WTC11 (cell line): Measurements from ENCODE around the gene HIKESHI. TPM values are rescaled to one million over a fixed set of nuclear protein-coding genes. Genes with fewer than 3 reads are reported as not detected.

ENCODE experiments used
- ATAC-seq: fragments of 200-7000 bp; cut with Tn5 transposase; 2 replicates; pipeline ENCODE4 v1.10.0; 2021; ENCODE audit warnings: mild to moderate bottlenecking, moderate library complexity
- CTCF ChIA-PET: fragments of 300-600 bp; sonication (Branson Sonifier 250); formaldehyde crosslinking; loops from one replicate; lab custom pipeline; 2021; ENCODE audit warnings: antibody characterized with exemption; lab: Charles Lee
- POLR2A ChIA-PET: fragments of 350-600 bp; sonication (Branson Sonifier 250); formaldehyde crosslinking; loops from one replicate; lab custom pipeline; 2021; ENCODE audit warnings: antibody characterized with exemption; lab: Charles Lee
- DNase-seq: peaks from one replicate; pipeline ENCODE4 v3.0.0; 2021; ENCODE audit warnings: low spot score
- H3K27ac Mint-ChIP-seq: 2 replicates; pipeline ENCODE4 v1.8.0; 2021; ENCODE audit warnings: mixed read lengths
- H3K27me3 Mint-ChIP-seq: 2 replicates; pipeline ENCODE4 v1.8.0; 2021; ENCODE audit warnings: low read depth, mild to moderate bottlenecking, moderate library complexity, mixed read lengths
- H3K36me3 Mint-ChIP-seq: 2 replicates; pipeline ENCODE4 v1.8.0; 2021; ENCODE audit warnings: mixed read lengths
- H3K4me1 Mint-ChIP-seq: 2 replicates; pipeline ENCODE4 v1.8.0; 2022; ENCODE audit warnings: mixed read lengths
- H3K4me3 Mint-ChIP-seq: 2 replicates; pipeline ENCODE4 v1.8.0; 2021; ENCODE audit warnings: mild to moderate bottlenecking, moderate library complexity, mixed read lengths
- H3K9me3 Mint-ChIP-seq: 2 replicates; pipeline ENCODE4 v1.8.0; 2021; ENCODE audit warnings: mixed read lengths
- EMX1 ChIP-seq: fragments of 250-450 bp; sonication (Bioruptor Pico); IDR thresholded peaks from 2 replicates; pipeline ENCODE4 v1.8.0; 2021; ENCODE audit warnings: mild to moderate bottlenecking
- ETV6 ChIP-seq: sonication (generic); formaldehyde crosslinking; IDR thresholded peaks from 2 replicates; pipeline ENCODE4 v1.8.1; 2022; ENCODE audit warnings: mild to moderate bottlenecking, missing genetic modification reagents
- GABPB1 ChIP-seq: sonication (generic); formaldehyde crosslinking; IDR thresholded peaks from 2 replicates; pipeline ENCODE4 v1.8.1; 2023; ENCODE audit warnings: mild to moderate bottlenecking, missing genetic modification reagents
- JAZF1 ChIP-seq: fragments of 250-450 bp; sonication (Bioruptor Pico); IDR thresholded peaks from 2 replicates; pipeline ENCODE4 v1.9.0; 2021; ENCODE audit warnings: moderate library complexity, mild to moderate bottlenecking, inconsistent platforms
- NFE2L1 ChIP-seq: sonication (generic); formaldehyde crosslinking; IDR thresholded peaks from 2 replicates; pipeline ENCODE4 v1.8.1; 2023; ENCODE audit warnings: missing genetic modification reagents
- SMAD4 ChIP-seq: sonication (generic); formaldehyde crosslinking; IDR thresholded peaks from 2 replicates; pipeline ENCODE4 v1.8.0; 2022; ENCODE audit warnings: mild to moderate bottlenecking, missing genetic modification reagents
- TCF7 ChIP-seq: sonication (generic); formaldehyde crosslinking; IDR thresholded peaks from 2 replicates; pipeline ENCODE4 v1.8.0; 2022; ENCODE audit warnings: mild to moderate bottlenecking, low read depth, missing genetic modification reagents, moderate library complexity
- TEAD1 ChIP-seq: sonication (generic); formaldehyde crosslinking; IDR thresholded peaks from 2 replicates; pipeline ENCODE4 v1.8.0; 2022; ENCODE audit warnings: mild to moderate bottlenecking, missing genetic modification reagents
- ZNF121 ChIP-seq: sonication (generic); formaldehyde crosslinking; IDR thresholded peaks from 2 replicates; pipeline ENCODE4 v1.8.0; 2023; ENCODE audit warnings: missing genetic modification reagents
- ZNF138 ChIP-seq: sonication (generic); formaldehyde crosslinking; conservative IDR thresholded peaks from 2 replicates; pipeline ENCODE4 v1.8.1; 2022; ENCODE audit warnings: mild to moderate bottlenecking, moderate library complexity, missing genetic modification reagents
- total RNA-seq: library from RNA; stranded (reverse); gene quantifications from 3 replicates; pipeline ENCODE4 v1.2.3, GENCODE V29; 2021
- TF ChIP-seq, protein P1 (sequence below): sonication (generic); formaldehyde crosslinking; IDR thresholded peaks from 2 replicates; pipeline ENCODE4 v1.8.1; 2022; ENCODE audit warnings: low read depth, mild to moderate bottlenecking, moderate library complexity, missing genetic modification reagents, borderline replicate concordance
- TF ChIP-seq, protein P2 (sequence below): sonication (generic); formaldehyde crosslinking; IDR thresholded peaks from 2 replicates; pipeline ENCODE4 v1.8.0; 2022; ENCODE audit warnings: mild to moderate bottlenecking, missing genetic modification reagents
- TF ChIP-seq, protein P3 (sequence below): fragments of 250-450 bp; sonication (Bioruptor Pico); IDR thresholded peaks from 2 replicates; pipeline ENCODE4 v1.9.0; 2021; ENCODE audit warnings: mild to moderate bottlenecking
- TF ChIP-seq, protein P4 (sequence below): sonication (generic); formaldehyde crosslinking; IDR thresholded peaks from 2 replicates; pipeline ENCODE4 v1.8.0; 2022; ENCODE audit warnings: mild to moderate bottlenecking, missing genetic modification reagents
- TF ChIP-seq, protein P5 (sequence below): sonication (generic); formaldehyde crosslinking; IDR thresholded peaks from 2 replicates; pipeline ENCODE4 v1.8.1; 2023; ENCODE audit warnings: mild to moderate bottlenecking, missing genetic modification reagents, borderline replicate concordance
- TF ChIP-seq, protein P6 (sequence below): sonication (generic); formaldehyde crosslinking; IDR thresholded peaks from 2 replicates; pipeline ENCODE4 v1.8.1; 2022; ENCODE audit warnings: low read depth, missing genetic modification reagents, borderline replicate concordance

HIKESHI gene
- total RNA-seq, 1 experiment from 2014 or later: 48.3 TPM

DNA sequence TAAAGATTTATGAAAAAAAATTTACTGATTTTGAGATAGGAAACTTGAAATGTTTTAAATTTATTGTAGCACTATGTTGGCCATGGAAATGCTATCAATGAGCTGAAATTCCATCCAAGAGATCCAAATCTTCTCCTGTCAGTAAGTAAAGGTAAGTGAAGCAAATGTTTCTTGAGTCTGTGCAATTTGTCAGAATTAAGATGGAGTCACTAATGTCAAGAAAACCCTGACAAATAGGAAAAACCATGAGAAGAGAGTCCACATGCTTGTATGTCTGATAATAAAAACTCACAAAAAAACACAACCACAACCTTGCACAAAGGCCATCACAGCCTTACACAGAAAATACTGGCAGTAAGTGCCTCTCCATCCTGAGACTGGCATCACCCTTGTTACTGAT, 44.6 kb upstream of the HIKESHI start (continued):
- TF ChIP-seq, protein P1, sequence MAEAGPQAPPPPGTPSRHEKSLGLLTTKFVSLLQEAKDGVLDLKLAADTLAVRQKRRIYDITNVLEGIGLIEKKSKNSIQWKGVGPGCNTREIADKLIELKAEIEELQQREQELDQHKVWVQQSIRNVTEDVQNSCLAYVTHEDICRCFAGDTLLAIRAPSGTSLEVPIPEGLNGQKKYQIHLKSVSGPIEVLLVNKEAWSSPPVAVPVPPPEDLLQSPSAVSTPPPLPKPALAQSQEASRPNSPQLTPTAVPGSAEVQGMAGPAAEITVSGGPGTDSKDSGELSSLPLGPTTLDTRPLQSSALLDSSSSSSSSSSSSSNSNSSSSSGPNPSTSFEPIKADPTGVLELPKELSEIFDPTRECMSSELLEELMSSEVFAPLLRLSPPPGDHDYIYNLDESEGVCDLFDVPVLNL (CRISPR knock-in tag): no peak
- TF ChIP-seq ZNF138 (no peak), EMX1 (CRISPR knock-in tag) (no peak), SMAD4 (CRISPR knock-in tag) (no peak), ZNF121 (no peak), GABPB1 (CRISPR knock-in tag) (no peak), JAZF1 (CRISPR knock-in tag) (no peak), NFE2L1 (CRISPR knock-in tag) (no peak)
- TF ChIP-seq, protein P2, sequence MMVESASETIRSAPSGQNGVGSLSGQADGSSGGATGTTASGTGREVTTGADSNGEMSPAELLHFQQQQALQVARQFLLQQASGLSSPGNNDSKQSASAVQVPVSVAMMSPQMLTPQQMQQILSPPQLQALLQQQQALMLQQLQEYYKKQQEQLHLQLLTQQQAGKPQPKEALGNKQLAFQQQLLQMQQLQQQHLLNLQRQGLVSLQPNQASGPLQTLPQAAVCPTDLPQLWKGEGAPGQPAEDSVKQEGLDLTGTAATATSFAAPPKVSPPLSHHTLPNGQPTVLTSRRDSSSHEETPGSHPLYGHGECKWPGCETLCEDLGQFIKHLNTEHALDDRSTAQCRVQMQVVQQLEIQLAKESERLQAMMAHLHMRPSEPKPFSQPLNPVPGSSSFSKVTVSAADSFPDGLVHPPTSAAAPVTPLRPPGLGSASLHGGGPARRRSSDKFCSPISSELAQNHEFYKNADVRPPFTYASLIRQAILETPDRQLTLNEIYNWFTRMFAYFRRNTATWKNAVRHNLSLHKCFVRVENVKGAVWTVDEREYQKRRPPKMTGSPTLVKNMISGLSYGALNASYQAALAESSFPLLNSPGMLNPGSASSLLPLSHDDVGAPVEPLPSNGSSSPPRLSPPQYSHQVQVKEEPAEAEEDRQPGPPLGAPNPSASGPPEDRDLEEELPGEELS (CRISPR knock-in tag): no peak
- TF ChIP-seq, protein P3, sequence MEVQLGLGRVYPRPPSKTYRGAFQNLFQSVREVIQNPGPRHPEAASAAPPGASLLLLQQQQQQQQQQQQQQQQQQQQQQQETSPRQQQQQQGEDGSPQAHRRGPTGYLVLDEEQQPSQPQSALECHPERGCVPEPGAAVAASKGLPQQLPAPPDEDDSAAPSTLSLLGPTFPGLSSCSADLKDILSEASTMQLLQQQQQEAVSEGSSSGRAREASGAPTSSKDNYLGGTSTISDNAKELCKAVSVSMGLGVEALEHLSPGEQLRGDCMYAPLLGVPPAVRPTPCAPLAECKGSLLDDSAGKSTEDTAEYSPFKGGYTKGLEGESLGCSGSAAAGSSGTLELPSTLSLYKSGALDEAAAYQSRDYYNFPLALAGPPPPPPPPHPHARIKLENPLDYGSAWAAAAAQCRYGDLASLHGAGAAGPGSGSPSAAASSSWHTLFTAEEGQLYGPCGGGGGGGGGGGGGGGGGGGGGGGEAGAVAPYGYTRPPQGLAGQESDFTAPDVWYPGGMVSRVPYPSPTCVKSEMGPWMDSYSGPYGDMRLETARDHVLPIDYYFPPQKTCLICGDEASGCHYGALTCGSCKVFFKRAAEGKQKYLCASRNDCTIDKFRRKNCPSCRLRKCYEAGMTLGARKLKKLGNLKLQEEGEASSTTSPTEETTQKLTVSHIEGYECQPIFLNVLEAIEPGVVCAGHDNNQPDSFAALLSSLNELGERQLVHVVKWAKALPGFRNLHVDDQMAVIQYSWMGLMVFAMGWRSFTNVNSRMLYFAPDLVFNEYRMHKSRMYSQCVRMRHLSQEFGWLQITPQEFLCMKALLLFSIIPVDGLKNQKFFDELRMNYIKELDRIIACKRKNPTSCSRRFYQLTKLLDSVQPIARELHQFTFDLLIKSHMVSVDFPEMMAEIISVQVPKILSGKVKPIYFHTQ: no peak
- TF ChIP-seq, protein P4, sequence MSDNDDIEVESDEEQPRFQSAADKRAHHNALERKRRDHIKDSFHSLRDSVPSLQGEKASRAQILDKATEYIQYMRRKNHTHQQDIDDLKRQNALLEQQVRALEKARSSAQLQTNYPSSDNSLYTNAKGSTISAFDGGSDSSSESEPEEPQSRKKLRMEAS (CRISPR knock-in tag): no peak
- TF ChIP-seq, protein P5, sequence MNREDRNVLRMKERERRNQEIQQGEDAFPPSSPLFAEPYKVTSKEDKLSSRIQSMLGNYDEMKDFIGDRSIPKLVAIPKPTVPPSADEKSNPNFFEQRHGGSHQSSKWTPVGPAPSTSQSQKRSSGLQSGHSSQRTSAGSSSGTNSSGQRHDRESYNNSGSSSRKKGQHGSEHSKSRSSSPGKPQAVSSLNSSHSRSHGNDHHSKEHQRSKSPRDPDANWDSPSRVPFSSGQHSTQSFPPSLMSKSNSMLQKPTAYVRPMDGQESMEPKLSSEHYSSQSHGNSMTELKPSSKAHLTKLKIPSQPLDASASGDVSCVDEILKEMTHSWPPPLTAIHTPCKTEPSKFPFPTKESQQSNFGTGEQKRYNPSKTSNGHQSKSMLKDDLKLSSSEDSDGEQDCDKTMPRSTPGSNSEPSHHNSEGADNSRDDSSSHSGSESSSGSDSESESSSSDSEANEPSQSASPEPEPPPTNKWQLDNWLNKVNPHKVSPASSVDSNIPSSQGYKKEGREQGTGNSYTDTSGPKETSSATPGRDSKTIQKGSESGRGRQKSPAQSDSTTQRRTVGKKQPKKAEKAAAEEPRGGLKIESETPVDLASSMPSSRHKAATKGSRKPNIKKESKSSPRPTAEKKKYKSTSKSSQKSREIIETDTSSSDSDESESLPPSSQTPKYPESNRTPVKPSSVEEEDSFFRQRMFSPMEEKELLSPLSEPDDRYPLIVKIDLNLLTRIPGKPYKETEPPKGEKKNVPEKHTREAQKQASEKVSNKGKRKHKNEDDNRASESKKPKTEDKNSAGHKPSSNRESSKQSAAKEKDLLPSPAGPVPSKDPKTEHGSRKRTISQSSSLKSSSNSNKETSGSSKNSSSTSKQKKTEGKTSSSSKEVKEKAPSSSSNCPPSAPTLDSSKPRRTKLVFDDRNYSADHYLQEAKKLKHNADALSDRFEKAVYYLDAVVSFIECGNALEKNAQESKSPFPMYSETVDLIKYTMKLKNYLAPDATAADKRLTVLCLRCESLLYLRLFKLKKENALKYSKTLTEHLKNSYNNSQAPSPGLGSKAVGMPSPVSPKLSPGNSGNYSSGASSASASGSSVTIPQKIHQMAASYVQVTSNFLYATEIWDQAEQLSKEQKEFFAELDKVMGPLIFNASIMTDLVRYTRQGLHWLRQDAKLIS: no peak
- TF ChIP-seq, protein P6, sequence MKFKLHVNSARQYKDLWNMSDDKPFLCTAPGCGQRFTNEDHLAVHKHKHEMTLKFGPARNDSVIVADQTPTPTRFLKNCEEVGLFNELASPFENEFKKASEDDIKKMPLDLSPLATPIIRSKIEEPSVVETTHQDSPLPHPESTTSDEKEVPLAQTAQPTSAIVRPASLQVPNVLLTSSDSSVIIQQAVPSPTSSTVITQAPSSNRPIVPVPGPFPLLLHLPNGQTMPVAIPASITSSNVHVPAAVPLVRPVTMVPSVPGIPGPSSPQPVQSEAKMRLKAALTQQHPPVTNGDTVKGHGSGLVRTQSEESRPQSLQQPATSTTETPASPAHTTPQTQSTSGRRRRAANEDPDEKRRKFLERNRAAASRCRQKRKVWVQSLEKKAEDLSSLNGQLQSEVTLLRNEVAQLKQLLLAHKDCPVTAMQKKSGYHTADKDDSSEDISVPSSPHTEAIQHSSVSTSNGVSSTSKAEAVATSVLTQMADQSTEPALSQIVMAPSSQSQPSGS (CRISPR knock-in tag): no peak

DNA sequence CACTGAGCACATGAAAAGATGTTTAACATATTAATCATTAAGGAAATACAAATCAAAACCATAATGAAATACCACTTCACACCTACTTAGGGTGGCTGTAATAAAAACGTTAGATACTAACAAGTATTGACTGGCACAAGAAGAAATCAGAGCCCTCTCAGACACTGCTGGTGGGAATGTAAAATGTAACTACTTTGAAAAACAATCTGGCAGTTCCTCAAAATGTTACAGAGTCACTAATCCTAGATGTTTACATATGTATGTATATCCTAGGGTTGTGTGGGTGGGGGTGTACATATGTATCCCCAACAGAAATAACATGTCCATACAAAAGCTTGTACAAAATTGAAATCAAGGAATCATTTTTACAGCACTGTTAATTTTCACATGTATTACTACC, 42.3 kb upstream of the HIKESHI start:
- Mint-ChIP-seq H3K27me3 (no peaks in the 10 kb centered on the region), H3K4me3 (no peak overlapping the region), H3K27ac (no peak overlapping the region), H3K36me3 (peaks cover 48% of the 10 kb centered on the region), H3K4me1 (no peaks in the 10 kb centered on the region), H3K9me3 (no peaks in the 10 kb centered on the region)
- no peak for DNase-seq
- CTCF ChIA-PET: no interaction called here
- POLR2A ChIA-PET: no interaction called here
- no peak for ATAC-seq
- TF ChIP-seq ETV6: no peak
- no peak for TF ChIP-seq TCF7 (CRISPR knock-in tag)
- TF ChIP-seq TEAD1: no peak
